Measurements from ENCODE around the gene DOCK2. TPM values are rescaled to one million over a fixed set of nuclear protein-coding genes. Genes with fewer than 3 reads are reported as not detected.

DOCK2 gene
- polyA plus RNA-seq, 1 of the 3 experiments (the other 2 are of a cell fraction): 3.8 TPM

- WGBS (ENCODE audit: low lambda C conversion rate): 0% methylated on average over 1 of the region's 1 CpG
- H3K27ac ChIP-seq (ENCODE audit: low read depth in 2 of 2, low read length in 1 of 2): peak overlapping the region in 1 of 2 experiments; percentile 72; a peak in 2 of 4 replicates
- H3K9me3 ChIP-seq: no peaks in the 10 kb centered on the region
- ChIA-PET POLR2A (interaction anchor here (1.0 kb wide), 1 partner anchor 1159 kb away, joined by 3 read pairs; no protein-coding TSS in a partner anchor), CTCF (interaction anchor here (1.0 to 1.4 kb wide), 3 partner anchors 16 to 232 kb away, joined by 3 to 5 read pairs (median 5); partner anchors contain the start of gene INSYN2B)
- H3K27me3 ChIP-seq (ENCODE audit: insufficient read depth): no peaks in the 10 kb centered on the region
- DNase-seq: peak; percentile 65
- peaks cover 10% of the 10 kb centered on the region for H3F3A ChIP-seq (replicated peaks; ENCODE audit: insufficient read depth)
- H3K79me2 ChIP-seq (ENCODE audit: insufficient read depth): peaks cover 31% of the 10 kb centered on the region; the same call in 1 of the 2 replicates
- H3K9me2 ChIP-seq: no peaks in the 10 kb centered on the region
- H3K9ac ChIP-seq: no peak overlapping the region
- H3K4me2 ChIP-seq: no peak overlapping the region
- no peak overlapping the region for H2AFZ ChIP-seq (ENCODE audit: low read depth)
- peaks cover 11 to 27% of the 10 kb centered on the region in 2 experiments; a peak in 3 of 4 replicates for H3K4me1 ChIP-seq (ENCODE audit: control insufficient read depth in 1 of 2, insufficient read depth in 2 of 2, low read depth in 1 of 2, low read length in 1 of 2)
- no peak overlapping the region for H3K4me3 ChIP-seq (ENCODE audit: low read depth in 2 of 2, low read length in 1 of 2)
- no peaks in the 10 kb centered on the region for H4K20me1 ChIP-seq (ENCODE audit: insufficient read depth)
- H3K36me3 ChIP-seq (replicated peaks in 1 of 2; ENCODE audit: control insufficient read depth in 1 of 2, insufficient read depth in 2 of 2, low read length in 1 of 2): peaks cover 0 to 24% of the 10 kb centered on the region in 2 experiments
- TF ChIP-seq, protein P1, sequence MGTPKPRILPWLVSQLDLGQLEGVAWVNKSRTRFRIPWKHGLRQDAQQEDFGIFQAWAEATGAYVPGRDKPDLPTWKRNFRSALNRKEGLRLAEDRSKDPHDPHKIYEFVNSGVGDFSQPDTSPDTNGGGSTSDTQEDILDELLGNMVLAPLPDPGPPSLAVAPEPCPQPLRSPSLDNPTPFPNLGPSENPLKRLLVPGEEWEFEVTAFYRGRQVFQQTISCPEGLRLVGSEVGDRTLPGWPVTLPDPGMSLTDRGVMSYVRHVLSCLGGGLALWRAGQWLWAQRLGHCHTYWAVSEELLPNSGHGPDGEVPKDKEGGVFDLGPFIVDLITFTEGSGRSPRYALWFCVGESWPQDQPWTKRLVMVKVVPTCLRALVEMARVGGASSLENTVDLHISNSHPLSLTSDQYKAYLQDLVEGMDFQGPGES (IDR thresholded peaks at IDR 0.05; ENCODE audit: low read depth, low read length): no peak
- TF ChIP-seq ELF1 (IDR thresholded peaks at IDR 0.05) (no peak), USF2 (IDR thresholded peaks at IDR 0.05; ENCODE audit: borderline replicate concordance, low read depth, low read length) (no peak), YY1 (IDR thresholded peaks at IDR 0.05; ENCODE audit: low read depth) (no peak), FOSL2 (IDR thresholded peaks at IDR 0.05; ENCODE audit: borderline replicate concordance, low read depth) (no peak), POLR2AphosphoS5 (IDR thresholded peaks at IDR 0.05; ENCODE audit: low read depth, low read length) (no peak), FOXM1 (IDR thresholded peaks at IDR 0.05; ENCODE audit: low read depth) (no peak), MXI1 (IDR thresholded peaks at IDR 0.05; ENCODE audit: low read depth, low read length) (peak; percentile 56; the same call in 1 of the 2 replicates), MEF2A (IDR thresholded peaks at IDR 0.05; ENCODE audit: borderline replicate concordance, low read depth) (no peak), SMC3 (IDR thresholded peaks at IDR 0.05; ENCODE audit: low read depth, low read length) (no peak), TEAD4 (IDR thresholded peaks at IDR 0.05; ENCODE audit: borderline replicate concordance, insufficient read depth) (no peak), EP300 (IDR thresholded peaks at IDR 0.05; ENCODE audit: borderline replicate concordance in 1 of 2, low read depth in 1 of 2, low read length in 1 of 2) (peak; percentile 5 to 74; a peak in 2 of 4 replicates), RCOR1 (IDR thresholded peaks at IDR 0.05; ENCODE audit: low read length) (peak; percentile 66; the same call in 1 of the 2 replicates), TAF1 (IDR thresholded peaks at IDR 0.05; ENCODE audit: borderline replicate concordance, low read depth, low read length) (no peak), GABPA (IDR thresholded peaks at IDR 0.05; ENCODE audit: low read depth) (no peak), RXRA (IDR thresholded peaks at IDR 0.05; ENCODE audit: borderline replicate concordance, low read depth) (no peak), CHD2 (IDR thresholded peaks at IDR 0.05; ENCODE audit: low read length, partially characterized antibody) (no peak), RAD21 (IDR thresholded peaks at IDR 0.05; ENCODE audit: low read length) (no peak; the same call in none of the 2 replicates), SIN3A (IDR thresholded peaks at IDR 0.05; ENCODE audit: borderline replicate concordance, low read depth, low read length) (no peak), MAX (IDR thresholded peaks at IDR 0.05; ENCODE audit: low read depth) (no peak), RFX5 (IDR thresholded peaks at IDR 0.05; ENCODE audit: low read length) (no peak), TCF12 (IDR thresholded peaks at IDR 0.05) (peak; percentile 75), NFIC (IDR thresholded peaks at IDR 0.05; ENCODE audit: borderline replicate concordance) (peak; percentile 58; the same call in 1 of the 2 replicates), PBX3 (IDR thresholded peaks at IDR 0.05) (no peak)
- TF ChIP-seq, protein P2, sequence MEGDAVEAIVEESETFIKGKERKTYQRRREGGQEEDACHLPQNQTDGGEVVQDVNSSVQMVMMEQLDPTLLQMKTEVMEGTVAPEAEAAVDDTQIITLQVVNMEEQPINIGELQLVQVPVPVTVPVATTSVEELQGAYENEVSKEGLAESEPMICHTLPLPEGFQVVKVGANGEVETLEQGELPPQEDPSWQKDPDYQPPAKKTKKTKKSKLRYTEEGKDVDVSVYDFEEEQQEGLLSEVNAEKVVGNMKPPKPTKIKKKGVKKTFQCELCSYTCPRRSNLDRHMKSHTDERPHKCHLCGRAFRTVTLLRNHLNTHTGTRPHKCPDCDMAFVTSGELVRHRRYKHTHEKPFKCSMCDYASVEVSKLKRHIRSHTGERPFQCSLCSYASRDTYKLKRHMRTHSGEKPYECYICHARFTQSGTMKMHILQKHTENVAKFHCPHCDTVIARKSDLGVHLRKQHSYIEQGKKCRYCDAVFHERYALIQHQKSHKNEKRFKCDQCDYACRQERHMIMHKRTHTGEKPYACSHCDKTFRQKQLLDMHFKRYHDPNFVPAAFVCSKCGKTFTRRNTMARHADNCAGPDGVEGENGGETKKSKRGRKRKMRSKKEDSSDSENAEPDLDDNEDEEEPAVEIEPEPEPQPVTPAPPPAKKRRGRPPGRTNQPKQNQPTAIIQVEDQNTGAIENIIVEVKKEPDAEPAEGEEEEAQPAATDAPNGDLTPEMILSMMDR (IDR thresholded peaks at IDR 0.05): no peak
- TF ChIP-seq, protein P3, sequence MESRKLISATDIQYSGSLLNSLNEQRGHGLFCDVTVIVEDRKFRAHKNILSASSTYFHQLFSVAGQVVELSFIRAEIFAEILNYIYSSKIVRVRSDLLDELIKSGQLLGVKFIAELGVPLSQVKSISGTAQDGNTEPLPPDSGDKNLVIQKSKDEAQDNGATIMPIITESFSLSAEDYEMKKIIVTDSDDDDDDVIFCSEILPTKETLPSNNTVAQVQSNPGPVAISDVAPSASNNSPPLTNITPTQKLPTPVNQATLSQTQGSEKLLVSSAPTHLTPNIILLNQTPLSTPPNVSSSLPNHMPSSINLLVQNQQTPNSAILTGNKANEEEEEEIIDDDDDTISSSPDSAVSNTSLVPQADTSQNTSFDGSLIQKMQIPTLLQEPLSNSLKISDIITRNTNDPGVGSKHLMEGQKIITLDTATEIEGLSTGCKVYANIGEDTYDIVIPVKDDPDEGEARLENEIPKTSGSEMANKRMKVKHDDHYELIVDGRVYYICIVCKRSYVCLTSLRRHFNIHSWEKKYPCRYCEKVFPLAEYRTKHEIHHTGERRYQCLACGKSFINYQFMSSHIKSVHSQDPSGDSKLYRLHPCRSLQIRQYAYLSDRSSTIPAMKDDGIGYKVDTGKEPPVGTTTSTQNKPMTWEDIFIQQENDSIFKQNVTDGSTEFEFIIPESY (IDR thresholded peaks at IDR 0.05; ENCODE audit: borderline replicate concordance, low read depth): no peak
Observed at GRCh38 chr5:169933127-169933526, 296.1 kb downstream of the DOCK2 start.

All from SK-N-SH (cell line).